Stimulated activated CD8-positive, alpha-beta memory T cell treated with anti-CD3 and anti-CD28 coated beads, Interleukin-15, amount 100 ng/mL, for 48 hours (primary cell): Measurements from ENCODE around the gene EFNA2.
"Not testable (repeated sequence)": the region's sequence is repeated elsewhere in the genome, so short reads cannot be mapped to it uniquely, and the experiment has no call there.

Source experiments
- DNase-seq, 2 donors: peaks; one replicate each; pipeline ENCODE4 v3.0.0-alpha.2; 2020; ENCODE audit warnings: low read depth in 2 of 2

EFNA2 gene

DNA sequence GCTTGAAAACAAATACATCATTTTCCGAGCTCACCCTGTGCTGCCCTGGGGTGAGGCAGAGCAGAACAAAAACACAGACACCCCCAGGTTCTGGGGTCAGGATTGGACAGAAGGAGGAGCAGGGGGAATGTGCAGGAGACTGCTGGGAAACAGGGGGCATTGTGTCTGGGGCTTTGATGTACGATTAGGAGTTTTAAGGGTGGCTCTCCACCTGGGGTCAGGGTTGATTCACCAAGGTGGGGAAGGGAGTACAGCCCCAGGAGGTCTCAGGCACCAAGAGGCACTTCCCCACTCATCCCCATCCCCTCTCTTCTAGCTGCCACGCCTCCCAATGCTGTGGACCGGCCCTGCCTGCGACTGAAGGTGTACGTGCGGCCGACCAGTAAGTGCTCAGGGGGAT, 12.6 kb downstream of the EFNA2 start:
- DNase-seq = no peak

- no peak for DNase-seq
Measured at GRCh38 chr19:1299801-1300200, 14.1 kb downstream of the EFNA2 start.

GRCh38 chr19:1300744-1301490, 15.2 kb downstream of the EFNA2 start:
- no peak for DNase-seq

GRCh38 chr19:1302533-1303239, 17.0 kb downstream of the EFNA2 start:
- DNase-seq = no peak

- DNase-seq = no peak
Measured at GRCh38 chr19:1304197-1304924, 18.7 kb downstream of the EFNA2 start.

DNA sequence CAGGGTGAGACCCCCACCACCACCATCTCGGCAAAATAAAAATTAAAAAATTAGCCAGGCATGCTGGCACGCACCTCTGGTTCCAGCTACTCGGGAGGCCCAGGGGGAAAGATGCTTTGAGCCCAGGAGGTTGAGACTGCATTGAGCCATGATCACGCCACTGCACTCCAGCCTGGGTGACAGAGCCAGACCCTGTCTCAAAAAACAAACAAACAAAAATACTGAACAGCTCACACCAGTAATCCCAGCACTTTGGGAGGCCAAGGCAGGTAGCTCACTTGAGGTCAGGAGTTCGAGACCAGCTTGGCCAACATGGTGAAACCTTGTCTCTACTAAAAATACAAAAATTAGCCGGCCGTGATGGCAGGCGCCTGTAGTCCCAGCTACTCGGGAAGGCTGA, 19.7 kb downstream of the EFNA2 start:
- not testable (repeated sequence) for DNase-seq

DNA sequence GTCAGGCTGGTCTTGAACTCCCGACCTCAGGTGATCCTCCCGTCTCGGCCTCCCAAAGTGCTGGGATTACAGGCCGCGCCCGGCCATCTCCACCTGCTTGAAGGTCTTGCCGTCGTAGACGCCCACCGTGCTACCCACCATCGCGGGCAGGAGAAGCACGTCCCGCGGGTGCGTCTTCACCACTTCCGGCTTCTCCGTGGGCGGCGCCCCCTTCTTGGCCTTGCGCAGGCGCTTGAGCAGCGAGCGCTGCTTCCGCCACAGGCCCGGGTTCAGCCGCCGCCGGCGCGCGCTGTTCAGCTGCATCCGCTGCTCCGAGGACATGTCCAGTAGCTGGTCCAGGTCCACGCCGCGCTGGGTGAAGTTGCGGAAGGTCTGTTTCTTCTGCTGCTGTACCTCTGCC, 21.6 kb downstream of the EFNA2 start:
- DNase-seq = no peak

GRCh38 chr19:1307755-1308303, 22.2 kb downstream of the EFNA2 start:
- DNase-seq = no peak

GRCh38 chr19:1308718-1309117, 23.0 kb downstream of the EFNA2 start:
- DNase-seq = no peak

DNA sequence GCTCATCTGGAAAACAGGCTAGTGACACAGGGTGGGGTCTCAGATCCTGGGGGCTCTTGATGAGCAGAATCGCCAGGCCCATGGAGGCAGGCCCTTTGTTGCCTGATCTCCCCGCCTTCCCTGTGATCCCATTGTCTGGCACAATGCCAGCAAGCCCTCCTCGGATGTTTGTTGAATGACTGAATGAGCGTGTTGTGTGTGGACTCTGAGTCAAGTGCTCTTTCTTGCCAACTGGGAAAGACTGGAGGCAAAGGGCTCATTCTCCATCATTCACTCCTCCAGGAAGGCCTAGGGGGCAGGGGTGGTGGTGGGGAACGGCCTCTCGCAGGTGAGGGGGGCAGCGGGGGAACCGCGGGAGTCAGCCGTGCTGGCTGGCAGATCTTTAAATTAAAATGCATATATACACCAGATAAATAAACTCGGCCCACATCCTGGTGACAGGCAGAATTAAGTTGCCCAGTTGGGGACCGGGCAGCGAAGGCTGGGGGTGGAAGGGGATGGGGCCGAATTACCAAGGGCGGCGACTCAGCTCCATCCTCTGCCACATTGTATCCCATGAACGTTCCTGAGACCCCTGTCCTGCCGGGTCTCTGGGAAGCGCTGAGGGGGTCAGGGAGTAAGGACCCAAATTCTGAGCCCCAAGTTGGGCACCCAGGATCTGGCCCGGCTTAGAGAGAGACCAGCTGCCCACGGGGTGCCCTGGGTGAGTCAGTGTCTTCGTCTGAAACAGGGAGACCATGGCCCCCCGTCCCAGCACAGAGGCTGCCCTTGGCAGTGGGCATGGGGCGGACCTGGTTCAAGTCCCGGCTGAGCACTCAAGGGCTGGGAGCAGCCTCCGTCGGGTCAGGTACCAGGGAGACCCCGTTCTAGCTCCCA, 24.5 kb downstream of the EFNA2 start:
- DNase-seq = no peak

- no peak for DNase-seq
Measured at GRCh38 chr19:1310853-1311180, 25.1 kb downstream of the EFNA2 start.

DNA sequence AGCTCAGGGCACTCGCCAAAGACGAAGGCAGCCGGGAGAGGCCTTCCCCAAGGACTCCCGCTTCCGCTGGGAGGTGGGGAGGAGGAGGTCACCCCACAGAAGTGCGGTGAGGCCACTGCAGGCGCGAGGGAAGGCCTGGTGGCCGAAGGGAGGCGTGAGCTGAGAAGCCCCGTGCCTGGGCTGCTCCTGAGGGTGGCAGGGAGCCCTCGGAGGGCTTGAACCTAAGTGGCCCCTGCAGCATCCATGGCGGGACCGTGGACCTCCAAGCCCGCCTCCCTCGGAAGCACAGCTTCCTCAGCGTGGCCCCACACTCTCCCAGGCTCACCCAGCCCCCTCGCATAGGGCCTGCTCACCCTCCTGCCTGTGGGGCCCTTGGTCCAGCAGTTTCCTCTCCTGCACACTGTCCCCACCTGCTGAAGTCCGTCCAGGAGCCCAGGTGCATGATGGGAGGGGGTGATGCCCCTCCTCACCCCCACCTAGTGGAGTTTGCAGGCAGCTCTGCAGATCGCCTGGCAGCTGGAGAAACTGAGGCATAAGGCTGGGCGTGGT, 25.9 kb downstream of the EFNA2 start:
- no peak for DNase-seq

DNA sequence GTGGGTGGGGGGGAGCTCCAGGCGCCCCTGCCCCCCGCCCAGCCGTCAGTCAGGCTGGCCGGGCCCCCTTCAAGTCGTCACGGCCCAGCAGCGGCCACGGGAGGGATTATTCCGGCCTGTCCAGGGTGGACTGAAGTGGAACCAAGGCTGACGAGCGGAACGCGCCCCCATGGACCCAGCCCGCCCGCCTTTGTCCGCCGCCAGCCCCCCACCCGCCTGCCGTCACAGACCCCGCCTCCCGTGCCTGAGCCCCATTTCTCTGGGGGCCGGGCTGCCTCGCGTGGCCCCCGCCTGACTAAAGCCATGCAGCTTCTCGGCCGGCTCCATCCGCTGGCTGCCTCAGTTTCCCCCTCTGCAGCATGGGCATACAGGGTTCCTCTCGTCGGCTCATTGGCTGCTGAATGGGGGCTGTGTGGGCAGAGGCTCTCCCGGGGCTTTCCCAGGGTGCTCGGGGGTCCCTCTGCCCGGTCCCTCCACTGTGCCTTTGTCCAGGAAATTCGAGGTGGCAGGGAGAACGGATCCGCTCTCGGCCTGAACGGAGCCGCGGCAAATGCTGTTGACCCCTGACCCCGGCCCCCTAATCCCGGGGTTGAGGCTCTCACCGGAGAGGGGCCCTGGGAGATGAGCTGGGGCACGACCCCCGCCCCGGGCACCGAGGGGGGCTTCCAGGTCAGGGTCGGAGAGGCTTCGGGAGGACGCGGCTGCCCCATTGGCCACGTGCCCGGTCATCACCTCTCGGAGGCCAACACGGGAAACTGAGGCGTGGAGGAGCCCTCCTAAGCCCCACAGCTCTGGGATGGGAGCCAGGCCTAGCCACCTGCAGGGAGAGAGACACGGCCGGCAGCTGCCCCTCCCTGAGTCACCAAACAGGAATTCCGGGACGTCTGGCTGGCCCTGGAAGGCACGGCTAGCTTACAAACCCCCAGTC, 27.4 kb downstream of the EFNA2 start:
- DNase-seq = no peak

DNA sequence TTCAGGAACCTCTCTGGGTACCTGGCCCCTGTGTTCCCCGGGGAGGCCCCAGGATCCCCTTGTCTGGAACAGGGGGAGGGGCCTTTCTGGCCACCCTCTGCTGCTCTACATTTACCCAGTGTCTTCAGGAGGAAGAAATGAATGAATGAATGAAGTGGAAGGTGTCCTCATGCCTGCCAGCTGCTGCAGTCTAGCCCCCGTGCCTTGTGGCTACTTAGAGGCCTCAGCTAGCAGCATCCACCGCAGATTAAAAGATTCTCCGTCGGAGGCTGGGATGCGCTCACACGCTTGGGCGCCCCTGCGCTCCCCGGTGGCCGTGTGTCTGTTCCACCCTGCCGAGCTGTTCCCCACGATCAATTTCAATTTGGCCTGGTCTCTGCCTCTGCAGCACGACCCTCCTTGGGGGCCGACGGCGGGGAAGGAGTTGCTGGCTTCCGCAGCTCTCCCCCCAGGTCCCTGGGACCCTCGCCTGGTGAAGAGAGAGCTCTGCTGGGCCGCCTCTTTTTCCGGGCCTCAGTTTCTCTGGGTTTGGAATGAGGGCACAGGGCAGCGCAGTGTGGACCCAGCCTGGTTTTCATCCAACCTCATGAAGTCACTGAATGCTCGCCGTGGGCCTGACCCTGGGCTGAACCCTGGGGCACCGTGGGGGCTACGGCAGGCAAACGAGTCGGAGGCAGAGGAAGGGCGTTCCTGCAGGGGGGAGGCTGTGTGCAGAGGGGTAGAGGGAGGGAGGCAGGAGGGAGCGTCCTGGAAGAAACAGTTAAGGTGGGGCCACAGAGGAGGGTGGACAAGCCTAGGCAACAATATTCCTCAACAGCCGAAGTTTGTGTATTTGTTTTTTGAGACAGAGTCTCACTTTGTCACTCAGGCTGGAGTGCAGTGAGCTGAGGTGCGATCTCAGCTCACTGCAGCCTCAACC, 28.3 kb downstream of the EFNA2 start:
- no peak for DNase-seq

- DNase-seq = peak; percentile 19 to 24
Measured at GRCh38 chr19:1315470-1316166, 29.9 kb downstream of the EFNA2 start.

DNA sequence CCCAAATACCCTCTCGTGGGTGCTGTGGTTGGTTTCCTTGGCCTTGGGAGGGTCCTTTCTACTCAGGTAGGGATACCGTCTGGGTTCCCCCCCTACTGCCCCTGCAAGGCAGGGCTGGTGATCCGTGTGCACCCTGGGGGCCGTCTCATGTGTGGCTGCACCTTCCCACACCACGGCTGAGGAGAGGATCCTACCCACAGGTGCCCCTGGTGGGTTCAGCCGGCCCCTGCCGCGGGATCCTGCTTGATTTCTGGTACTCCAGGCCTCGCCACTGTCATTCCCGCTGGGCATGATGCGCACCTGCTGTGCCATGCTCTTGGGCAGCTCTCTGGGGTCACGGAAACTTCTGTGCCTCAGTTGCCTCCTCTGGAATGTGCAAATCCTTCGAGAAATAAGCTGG, 30.8 kb downstream of the EFNA2 start:
- DNase-seq = no peak

DNA sequence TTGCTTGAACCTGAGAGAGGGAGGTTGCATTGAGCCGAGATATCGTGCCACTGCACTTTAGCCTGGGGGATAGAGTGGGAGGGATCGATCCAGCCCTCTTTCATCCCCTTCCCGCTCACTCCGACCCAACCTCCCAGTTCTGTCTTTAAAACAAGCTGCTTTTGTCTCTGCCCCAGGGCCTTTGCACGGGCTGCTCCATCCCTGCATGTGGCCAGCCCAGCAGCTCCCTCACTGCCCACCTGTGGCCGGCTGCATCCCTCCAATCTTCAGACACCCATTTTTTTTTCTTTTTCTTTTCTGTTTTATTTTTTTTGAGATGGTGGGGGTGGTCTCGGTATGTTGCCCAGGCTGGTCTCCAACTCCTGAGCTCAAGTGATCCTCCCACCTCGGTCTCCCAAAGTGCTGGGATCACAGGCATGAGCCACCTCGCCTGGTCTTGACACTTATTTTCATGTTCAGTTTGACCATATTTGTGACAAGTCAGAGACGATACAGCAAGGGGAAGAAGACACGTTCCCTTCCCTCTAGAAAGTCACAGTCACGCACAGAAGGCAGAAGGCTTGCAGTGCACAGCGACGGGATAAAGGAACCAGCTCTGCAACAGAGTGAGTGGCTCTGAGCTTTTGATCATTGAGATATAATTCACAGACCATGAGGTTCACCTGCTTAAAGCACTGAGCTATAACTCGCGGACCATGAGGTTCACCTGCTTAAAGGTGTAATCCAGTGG, 31.8 kb downstream of the EFNA2 start:
- no peak for DNase-seq
